ENCODE data around the gene TTN.

DNA sequence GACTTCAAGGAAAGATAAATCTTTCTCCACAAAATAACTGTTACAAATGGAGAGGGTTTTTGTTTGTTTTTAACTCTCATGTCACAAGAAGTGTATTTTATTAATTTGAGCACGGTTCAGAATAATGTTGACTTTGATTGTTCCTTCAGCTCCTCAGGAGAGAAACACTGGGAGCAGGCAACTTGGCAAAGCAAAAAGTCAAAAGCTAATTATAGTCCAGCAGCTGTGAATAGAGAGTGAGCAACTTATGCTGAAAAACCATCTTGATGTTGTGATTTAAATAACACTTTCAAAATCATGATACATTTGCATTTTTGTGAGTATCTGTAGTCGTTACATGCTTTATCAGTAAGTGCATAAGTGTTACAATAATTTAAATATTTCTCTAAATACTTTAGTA is 37.5 kb upstream of the TTN start:
- TF ChIP-seq, protein P1, sequence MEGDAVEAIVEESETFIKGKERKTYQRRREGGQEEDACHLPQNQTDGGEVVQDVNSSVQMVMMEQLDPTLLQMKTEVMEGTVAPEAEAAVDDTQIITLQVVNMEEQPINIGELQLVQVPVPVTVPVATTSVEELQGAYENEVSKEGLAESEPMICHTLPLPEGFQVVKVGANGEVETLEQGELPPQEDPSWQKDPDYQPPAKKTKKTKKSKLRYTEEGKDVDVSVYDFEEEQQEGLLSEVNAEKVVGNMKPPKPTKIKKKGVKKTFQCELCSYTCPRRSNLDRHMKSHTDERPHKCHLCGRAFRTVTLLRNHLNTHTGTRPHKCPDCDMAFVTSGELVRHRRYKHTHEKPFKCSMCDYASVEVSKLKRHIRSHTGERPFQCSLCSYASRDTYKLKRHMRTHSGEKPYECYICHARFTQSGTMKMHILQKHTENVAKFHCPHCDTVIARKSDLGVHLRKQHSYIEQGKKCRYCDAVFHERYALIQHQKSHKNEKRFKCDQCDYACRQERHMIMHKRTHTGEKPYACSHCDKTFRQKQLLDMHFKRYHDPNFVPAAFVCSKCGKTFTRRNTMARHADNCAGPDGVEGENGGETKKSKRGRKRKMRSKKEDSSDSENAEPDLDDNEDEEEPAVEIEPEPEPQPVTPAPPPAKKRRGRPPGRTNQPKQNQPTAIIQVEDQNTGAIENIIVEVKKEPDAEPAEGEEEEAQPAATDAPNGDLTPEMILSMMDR (IDR thresholded peaks at IDR 0.05; ENCODE audit: low read length) = no peak
- TF ChIP-seq EZH2phosphoT487 (IDR thresholded peaks at IDR 0.05; ENCODE audit: low read length) = no peak
- TF ChIP-seq EZH2 (optimal IDR thresholded peaks at IDR 0.05; ENCODE audit: low read depth, low read length) = no peak
